Activated CD4-positive, CD25-positive, alpha-beta regulatory T cell (primary cell): Measurements from ENCODE around the gene NT5C2.
"Not testable (repeated sequence)": the region's sequence is repeated elsewhere in the genome, so short reads cannot be mapped to it uniquely, and the experiment has no call there.

Experiments used
- DNase-seq, 4 experiments: peaks; one replicate each; lab custom pipeline; 2025; lab: John Stamatoyannopoulos, UW

NT5C2 gene

GRCh38 chr10:103157246-103157645, 35.8 kb downstream of the NT5C2 start:
- DNase-seq = no peak

- no peak for DNase-seq
Observed at GRCh38 chr10:103155471-103156085, 37.5 kb downstream of the NT5C2 start.

- no peak for DNase-seq
Observed at GRCh38 chr10:103154521-103155299, 38.4 kb downstream of the NT5C2 start.

- DNase-seq = no peak
Observed at GRCh38 chr10:103153302-103154197, 39.5 kb downstream of the NT5C2 start.

GRCh38 chr10:103149991-103150622, 43.0 kb downstream of the NT5C2 start:
- no peak for DNase-seq

- DNase-seq = no peak
Observed at GRCh38 chr10:103147645-103148044, 45.4 kb downstream of the NT5C2 start.

GRCh38 chr10:103145860-103146466, 47.1 kb downstream of the NT5C2 start:
- DNase-seq = no peak

GRCh38 chr10:103145046-103145445, 48.0 kb downstream of the NT5C2 start:
- DNase-seq = no peak

GRCh38 chr10:103144041-103144440, 49.0 kb downstream of the NT5C2 start:
- no peak for DNase-seq

- DNase-seq = not testable (repeated sequence)
Observed at GRCh38 chr10:103143641-103144040, 49.4 kb downstream of the NT5C2 start.

GRCh38 chr10:103141950-103142349, 51.1 kb downstream of the NT5C2 start:
- no peak for DNase-seq

- no peak for DNase-seq
Observed at GRCh38 chr10:103140469-103140868, 52.6 kb downstream of the NT5C2 start.

GRCh38 chr10:103139803-103140202, 53.3 kb downstream of the NT5C2 start:
- no peak for DNase-seq

- DNase-seq = not testable (repeated sequence)
Observed at GRCh38 chr10:103135168-103135567, 57.9 kb downstream of the NT5C2 start.

- DNase-seq = no peak
Observed at GRCh38 chr10:103130910-103131309, 62.2 kb downstream of the NT5C2 start.

GRCh38 chr10:103130180-103130579, 62.9 kb downstream of the NT5C2 start:
- not testable (repeated sequence) for DNase-seq

GRCh38 chr10:103127241-103127640, 65.8 kb downstream of the NT5C2 start:
- no peak for DNase-seq

- no peak for DNase-seq
Observed at GRCh38 chr10:103125323-103126267, 67.5 kb downstream of the NT5C2 start.

- no peak for DNase-seq
Observed at GRCh38 chr10:103124420-103125096, 68.5 kb downstream of the NT5C2 start.
